ENCODE measurements around the gene MIGA1.

The MIGA1 gene

GRCh38 chr1:77926561-77927357 is 147.3 kb downstream of the MIGA1 start:
- FAIRE-seq = no peak

GRCh38 chr1:77927414-77927813 is 148.0 kb downstream of the MIGA1 start:
- no peak for FAIRE-seq
